GM19395 (cell line): ENCODE data around the gene CDCA4.

Source experiments
- ATAC-seq: cut with Tn5 transposase; IDR thresholded peaks from one replicate; pipeline ENCODE4 v1.9.1; 2021; ENCODE audit warnings: mild to moderate bottlenecking, moderate library complexity; ENCODE audit not compliant: unreplicated experiment

Gene CDCA4

GRCh38 chr14:105015905-105016304 lies 5.0 kb downstream of the CDCA4 start:
- no peak for ATAC-seq

- ATAC-seq = no peak
These were observed 5.6 kb downstream of the CDCA4 start for GRCh38 chr14:105015242-105015641.

- ATAC-seq = no peak
These were observed 6.3 kb downstream of the CDCA4 start for GRCh38 chr14:105014631-105015030.

- no peak for ATAC-seq
These were observed 6.9 kb downstream of the CDCA4 start for GRCh38 chr14:105014032-105014431.

- ATAC-seq = no peak
These were observed 7.6 kb downstream of the CDCA4 start for GRCh38 chr14:105013150-105013785.

GRCh38 chr14:105012171-105012985 lies 8.5 kb downstream of the CDCA4 start:
- no peak for ATAC-seq

- ATAC-seq = no peak
These were observed 9.4 kb downstream of the CDCA4 start for GRCh38 chr14:105011312-105011990.

GRCh38 chr14:105010891-105011291 lies 10.0 kb downstream of the CDCA4 start:
- ATAC-seq = no peak

- no peak for ATAC-seq
These were observed 10.8 kb downstream of the CDCA4 start for GRCh38 chr14:105010106-105010505.

GRCh38 chr14:105007593-105008264 lies 13.2 kb downstream of the CDCA4 start:
- no peak for ATAC-seq

GRCh38 chr14:105006831-105007592 lies 13.9 kb downstream of the CDCA4 start:
- no peak for ATAC-seq

- no peak for ATAC-seq
These were observed 14.7 kb downstream of the CDCA4 start for GRCh38 chr14:105005929-105006830.

GRCh38 chr14:105005329-105005928 lies 15.5 kb downstream of the CDCA4 start:
- ATAC-seq = no peak

- ATAC-seq = no peak
These were observed 21.5 kb downstream of the CDCA4 start for GRCh38 chr14:104999361-104999760.

- ATAC-seq = no peak
These were observed 22.1 kb downstream of the CDCA4 start for GRCh38 chr14:104998801-104999200.

- ATAC-seq = no peak
These were observed 24.4 kb downstream of the CDCA4 start for GRCh38 chr14:104996483-104996882.

GRCh38 chr14:104996032-104996431 lies 24.9 kb downstream of the CDCA4 start:
- no peak for ATAC-seq

- no peak for ATAC-seq
These were observed 25.9 kb downstream of the CDCA4 start for GRCh38 chr14:104994978-104995377.
